ENCODE data around the gene LYZL6.
"Not testable (repeated sequence)": the region's sequence is repeated elsewhere in the genome, so short reads cannot be mapped to it uniquely, and the experiment has no call there.

GRCh38 chr17:35897772-35898171, 45.7 kb downstream of the LYZL6 start:
- TF ChIP-seq CTCF (IDR thresholded peaks at IDR 0.05; ENCODE audit: poor library complexity); EZH2 (IDR thresholded peaks at IDR 0.05; ENCODE audit: borderline replicate concordance); EZH2phosphoT487 (IDR thresholded peaks at IDR 0.05; ENCODE audit: low read depth, severe bottlenecking, unreplicated experiment): not testable (repeated sequence)

All from hepatocyte (in vitro differentiated cells).